Measurements from ENCODE around the gene RGS6. TPM values are rescaled to one million over a fixed set of nuclear protein-coding genes. Genes with fewer than 3 reads are reported as not detected.

Gene RGS6
- total RNA-seq, 1 donor from 2014 or later: 4.9 TPM

DNA sequence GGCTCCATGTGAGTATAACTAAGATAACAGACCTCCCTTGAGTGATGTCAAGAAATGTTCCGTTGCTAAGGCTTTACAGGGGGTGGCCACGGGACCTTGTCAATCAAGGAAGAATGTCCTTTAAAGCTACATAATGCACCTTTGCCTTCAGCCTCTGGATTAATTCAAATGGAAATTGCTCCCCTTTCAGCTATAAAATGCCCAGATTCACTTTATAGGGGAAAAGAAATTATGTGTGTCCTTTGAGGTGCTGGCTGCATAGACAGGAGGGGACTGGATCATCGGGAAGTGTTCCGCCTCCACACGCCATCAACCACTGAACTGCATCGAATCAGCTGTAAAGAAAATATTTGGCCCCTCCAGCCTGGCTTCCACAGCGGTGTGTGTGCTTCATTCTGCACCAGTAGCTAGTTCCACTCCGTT is 546.3 kb downstream of the RGS6 start:
- FAIRE-seq (no peak), DNase-seq (ENCODE audit: low spot score in 2 of 2) (no peak)

DNA sequence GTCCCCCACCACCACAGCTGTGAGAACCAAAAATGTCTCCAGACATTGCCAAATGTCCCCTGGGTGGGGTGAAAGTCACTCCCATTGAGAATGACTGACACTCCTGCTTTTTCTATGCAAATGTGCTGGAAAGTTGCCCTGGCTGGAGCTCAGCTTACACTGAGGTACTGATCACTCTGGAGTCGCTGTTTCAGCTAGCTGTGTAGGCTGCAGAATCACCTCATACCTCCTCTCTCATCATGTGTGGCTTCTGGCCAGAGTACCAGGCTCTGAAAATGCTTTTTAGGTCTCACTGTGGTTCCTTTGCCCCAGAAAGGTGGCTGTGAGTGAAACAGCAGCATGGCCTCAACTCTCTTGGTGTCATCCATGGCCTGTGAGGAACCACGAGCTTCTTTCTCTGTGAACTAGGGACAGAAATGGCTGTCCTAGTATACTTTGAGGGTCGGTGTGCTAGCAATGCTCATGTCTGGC is 547.3 kb downstream of the RGS6 start:
- no peak for DNase-seq (ENCODE audit: low spot score in 2 of 2)
- no peak for FAIRE-seq

DNA sequence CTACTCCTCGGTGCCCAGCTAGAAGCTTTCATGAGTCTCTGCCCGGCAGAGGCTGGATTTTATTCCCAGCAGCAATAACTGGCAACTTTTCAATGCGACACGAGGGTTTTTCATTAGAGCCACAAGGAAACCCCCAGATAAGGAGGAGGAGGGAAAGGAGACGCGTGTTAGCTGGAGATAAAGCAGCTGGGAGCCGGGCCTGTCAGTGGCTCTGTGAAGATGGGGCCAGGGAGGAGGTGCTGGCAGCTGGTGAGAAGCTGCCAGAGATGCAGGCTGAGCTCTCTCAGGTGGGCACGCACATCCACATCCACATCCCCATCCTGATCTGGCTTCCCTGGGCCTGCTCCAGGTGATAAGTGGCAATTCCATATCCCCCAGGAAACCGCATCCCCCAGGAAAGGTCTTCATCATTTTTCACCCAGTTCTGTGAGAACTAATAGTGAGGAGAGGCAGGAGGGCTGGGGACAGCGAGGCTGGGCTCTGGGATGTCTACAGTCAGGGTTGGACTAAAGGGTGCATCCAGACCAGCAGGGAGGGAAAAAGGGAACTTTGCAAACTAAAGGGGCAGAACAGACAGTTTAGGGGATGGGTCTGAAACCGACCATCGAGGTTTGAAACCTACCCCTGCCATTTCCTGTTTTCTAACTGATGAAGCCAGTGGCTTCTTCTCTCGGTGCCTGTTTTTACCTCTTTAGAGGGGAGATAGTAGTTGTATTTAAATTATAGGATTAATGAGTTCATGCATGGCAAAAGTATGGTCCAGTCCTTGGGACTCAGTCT is 548.4 kb downstream of the RGS6 start:
- no peak for DNase-seq (ENCODE audit: low spot score in 2 of 2)
- no peak for FAIRE-seq

DNA sequence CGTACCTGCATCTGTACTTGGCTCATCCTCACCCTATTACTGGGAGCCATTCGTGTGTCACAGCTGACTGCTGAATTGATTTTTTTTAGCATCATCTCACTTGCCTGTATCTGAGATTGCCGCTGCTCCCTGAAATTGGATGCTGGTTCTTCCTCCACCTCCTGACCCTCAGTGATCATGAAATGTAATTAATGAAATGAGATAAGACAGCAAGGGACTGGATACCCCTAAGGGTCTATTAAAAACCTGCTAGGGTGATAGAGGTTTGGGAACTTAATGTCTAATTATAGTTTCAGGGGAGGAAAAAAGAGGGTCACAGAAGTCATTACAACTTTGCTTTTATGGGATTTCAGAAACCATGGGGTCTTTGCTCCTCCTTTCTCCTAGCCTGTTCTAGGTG is 551.1 kb downstream of the RGS6 start:
- FAIRE-seq (no peak), DNase-seq (ENCODE audit: low spot score in 2 of 2) (no peak)

DNA sequence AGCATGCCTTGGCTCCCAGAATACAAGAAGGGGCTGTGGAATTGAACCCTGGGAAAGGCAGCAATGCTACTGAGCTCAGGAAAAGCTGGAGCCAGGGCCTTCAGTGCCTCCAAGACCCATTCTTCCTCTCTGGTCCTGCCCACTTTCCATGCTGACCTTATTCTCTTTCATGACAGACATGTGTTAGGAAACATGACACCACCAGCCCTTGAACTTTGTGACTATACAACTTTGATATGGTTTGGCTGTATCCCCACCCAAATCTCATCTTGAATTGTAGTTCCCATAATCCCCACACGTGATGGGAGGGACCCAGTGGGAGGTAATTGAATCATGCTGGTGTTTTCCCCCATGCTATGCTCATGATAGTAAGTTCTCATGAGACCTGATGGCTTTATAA is 553.5 kb downstream of the RGS6 start:
- DNase-seq (ENCODE audit: low spot score in 2 of 2) (no peak), FAIRE-seq (no peak)

DNA sequence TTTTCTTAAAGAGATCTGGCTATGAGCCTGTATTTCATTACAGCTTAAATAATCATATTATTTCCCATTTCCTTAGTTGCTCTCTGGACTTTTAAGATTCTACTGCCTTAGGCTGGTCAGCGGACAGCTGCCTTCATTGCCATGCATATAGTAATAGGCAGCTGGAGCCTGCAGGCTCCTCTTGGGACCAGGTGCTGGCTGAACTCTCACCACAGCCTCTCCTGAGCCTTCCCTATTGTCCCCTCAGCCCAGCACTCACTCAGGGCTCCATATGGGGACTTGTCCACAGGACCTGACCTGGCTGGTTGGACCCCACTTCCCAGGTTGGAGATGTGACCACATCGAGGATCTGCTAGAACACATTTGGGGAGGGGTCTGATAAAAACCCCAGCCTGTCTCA is 556.3 kb downstream of the RGS6 start:
- FAIRE-seq: no peak
- no peak for DNase-seq (ENCODE audit: low spot score in 2 of 2)

DNA sequence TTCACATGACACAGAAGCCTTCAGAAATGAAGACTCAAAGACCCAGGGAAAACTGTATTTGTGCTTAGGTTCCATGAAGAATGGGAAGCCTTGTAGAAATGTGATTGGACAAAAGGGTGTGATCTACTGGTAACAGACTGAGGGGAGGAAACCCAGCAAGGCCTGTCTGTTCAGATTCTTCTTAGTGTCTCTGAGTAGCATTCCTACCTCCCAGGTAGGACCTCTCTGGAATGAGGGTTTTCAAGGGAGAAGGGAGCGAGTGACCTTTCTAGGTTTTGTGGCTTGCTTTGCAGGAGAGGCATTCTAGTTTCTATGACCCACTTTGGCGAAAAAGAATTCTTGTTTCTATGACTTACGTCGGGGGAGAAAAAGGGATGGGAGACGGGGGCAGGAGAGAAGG is 560.0 kb downstream of the RGS6 start:
- FAIRE-seq (no peak), DNase-seq (ENCODE audit: low spot score in 2 of 2) (no peak)

DNA sequence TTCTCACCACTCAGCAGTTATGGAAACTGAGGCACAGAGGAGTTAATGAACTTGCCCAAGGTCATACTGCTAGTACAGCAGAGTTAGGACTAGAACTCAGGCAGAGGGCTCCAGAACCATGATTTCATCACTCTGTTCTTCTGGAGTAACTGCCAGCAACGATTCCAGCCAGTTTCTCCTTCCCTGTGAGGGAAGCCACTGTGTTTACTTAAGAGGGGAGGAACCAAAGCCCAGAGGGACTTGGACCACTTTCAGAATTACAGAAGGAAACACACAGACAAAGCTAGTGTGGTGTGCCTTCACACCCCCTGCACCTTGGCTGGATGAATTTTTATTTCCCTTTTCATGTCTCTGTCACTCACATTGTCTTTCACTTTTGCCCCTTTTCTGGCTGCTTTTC is 563.4 kb downstream of the RGS6 start:
- FAIRE-seq: no peak
- no peak for DNase-seq (ENCODE audit: low spot score in 2 of 2)

DNA sequence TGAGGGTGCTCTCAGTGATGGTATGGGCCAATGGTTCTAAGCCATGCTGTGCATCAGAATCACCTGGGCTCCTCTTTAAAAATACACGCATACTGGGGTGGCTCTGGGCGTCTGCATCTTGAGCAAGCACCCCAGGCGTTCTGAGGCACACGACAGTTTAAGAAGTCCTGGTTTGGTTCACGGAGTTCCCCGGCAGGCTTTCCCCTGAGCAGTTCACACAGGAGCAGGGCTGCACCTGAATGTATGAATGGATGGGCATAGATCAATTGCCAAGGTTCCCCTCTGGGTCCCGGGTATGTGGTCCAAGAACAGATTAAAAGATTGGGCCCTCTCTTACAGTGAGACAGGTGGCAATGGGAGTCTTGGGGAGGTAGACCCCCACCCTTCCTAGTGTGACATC is 566.4 kb downstream of the RGS6 start:
- DNase-seq (ENCODE audit: low spot score in 2 of 2) (no peak), FAIRE-seq (no peak)

DNA sequence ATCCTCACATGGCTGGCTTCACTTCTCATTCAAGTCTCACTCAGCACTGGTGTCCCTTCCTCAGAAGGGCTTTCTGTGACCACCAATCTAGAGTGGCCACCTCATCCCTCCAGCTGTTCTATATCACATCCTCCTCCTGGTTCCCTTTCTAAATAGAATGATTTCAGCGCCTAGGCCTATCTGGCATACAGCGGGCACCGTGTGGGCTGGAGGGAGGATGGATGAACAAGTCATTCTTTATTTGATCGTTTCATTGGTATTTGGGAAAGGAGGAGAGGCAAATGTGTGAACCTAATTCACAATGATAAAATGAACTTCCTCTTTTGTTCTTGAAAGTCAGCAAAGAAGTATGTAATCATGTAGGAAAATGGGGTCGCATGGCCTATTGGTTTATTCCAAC is 567.5 kb downstream of the RGS6 start:
- DNase-seq (ENCODE audit: low spot score in 2 of 2) (no peak), FAIRE-seq (no peak)

DNA sequence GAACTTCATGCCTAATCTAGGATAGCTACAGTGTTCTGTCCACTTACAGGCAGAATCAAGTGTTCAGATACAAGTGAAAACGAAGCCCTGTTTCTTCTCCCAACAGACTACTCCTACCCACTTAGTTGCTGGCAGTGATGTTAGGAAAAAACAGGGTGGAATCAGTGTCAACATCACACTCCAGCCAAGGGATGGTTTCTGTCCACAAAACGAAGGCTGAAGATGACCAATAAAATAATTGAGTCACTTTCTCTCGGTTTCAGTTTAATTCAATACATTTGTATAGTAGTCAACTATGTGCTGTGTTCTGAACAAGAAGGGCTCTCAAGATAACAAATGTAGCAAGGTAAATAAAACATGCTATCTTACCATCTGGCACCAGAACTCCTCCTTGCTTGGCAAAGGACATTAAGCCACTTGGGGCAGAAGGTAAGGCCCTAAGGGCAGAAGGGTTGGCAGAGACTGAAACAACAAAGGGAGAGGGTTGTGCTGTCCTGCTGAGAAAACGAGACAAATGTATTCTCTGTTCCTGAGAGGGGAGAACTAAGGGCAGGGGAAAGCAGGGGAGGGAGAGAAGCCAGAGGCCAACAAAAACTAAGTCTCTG is 568.1 kb downstream of the RGS6 start:
- FAIRE-seq (no peak), DNase-seq (ENCODE audit: low spot score in 2 of 2) (no peak)

DNA sequence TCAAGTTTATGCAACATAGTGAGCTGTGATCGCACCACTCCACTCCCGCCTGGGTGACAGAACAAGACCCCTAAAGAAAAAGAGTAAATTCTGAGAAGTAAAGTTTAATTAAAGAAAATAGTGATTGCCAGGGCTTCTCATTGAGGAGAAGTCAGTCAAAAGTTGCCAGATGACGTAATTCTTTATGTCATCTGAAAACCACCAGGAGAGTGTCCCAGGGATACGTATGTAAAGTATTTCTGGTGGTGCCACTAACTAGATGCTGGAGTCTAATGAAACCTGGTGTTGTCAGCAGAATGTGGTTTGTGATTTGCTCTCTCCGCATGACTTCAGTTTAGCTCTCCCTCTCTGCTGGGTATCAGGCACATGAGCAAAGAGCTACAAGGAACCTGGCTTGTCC is 569.2 kb downstream of the RGS6 start:
- no peak for DNase-seq (ENCODE audit: low spot score in 2 of 2)
- no peak for FAIRE-seq

DNA sequence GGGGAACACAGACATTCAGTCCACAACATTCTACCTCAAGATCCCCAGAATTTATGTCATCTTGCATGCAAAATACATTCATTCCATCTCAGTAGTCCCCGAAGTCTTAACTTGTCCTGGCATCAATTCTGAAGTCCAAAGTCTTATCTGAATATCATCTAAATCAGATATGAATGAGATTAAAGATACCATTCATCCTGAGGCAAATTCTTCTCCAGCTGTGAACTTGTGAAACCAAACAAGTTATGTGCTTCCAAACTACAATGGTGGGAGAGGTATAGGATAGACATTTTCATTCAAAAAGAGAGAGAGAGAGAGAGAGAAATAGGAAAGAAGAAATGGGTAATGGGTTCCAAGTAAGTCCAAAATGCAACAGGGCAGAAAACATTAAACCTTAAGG is 571.0 kb downstream of the RGS6 start:
- DNase-seq (ENCODE audit: low spot score in 2 of 2): no peak
- FAIRE-seq: no peak

DNA sequence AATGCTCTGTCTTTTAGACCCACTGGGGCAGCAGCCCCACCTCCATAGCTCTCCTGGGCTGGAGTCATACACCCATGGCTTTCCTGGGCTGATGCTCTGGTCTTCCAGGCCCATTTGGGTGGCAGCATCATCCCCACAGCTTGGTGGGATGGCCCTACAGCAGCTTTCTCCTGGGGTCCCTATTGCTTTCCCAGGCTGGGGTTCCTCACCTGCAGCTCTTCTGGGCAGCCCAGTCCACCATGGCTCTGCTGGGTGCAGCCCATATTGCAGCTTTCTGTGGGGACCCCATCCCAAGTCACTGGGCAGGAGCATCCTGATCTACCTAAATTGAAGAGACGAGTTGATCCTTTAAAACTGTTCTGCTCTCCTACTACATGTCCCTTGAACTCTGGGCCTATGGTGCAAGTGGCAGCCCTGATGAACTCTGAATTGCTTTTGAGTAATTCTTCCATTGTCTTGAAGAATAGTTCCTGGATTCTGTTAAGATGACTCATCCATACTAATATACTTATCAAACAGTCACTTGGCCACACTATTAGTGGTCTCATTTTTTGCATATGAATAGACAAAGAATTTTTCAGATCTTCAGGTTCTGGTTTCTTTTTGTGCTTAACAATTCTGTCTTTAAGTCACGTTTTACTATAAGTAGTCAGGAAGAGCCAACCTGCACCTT is 571.6 kb downstream of the RGS6 start:
- DNase-seq (ENCODE audit: low spot score in 2 of 2): no peak

DNA sequence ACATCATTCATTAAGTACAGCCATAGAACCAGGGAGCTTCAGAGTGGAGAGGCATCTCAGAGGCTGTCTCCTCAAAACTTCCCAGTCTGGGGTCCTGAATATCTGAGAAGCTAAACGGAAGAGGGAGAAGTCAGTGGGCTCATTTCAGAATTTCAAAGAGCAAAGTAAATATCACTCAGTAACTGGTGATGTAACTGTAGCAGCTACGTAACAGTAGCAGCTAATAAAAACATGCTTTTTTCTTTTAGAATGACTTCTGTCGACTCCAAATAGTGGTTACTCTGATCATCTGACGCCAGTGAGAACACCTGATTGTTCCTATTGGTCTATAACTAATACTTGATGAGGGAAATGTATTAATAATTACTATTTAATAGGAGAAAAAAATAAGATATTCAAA is 578.3 kb downstream of the RGS6 start:
- no peak for DNase-seq (ENCODE audit: low spot score in 2 of 2)
- FAIRE-seq: no peak

More for the DNA sequence above, 571.6 kb downstream of the RGS6 start:
- FAIRE-seq: no peak

DNA sequence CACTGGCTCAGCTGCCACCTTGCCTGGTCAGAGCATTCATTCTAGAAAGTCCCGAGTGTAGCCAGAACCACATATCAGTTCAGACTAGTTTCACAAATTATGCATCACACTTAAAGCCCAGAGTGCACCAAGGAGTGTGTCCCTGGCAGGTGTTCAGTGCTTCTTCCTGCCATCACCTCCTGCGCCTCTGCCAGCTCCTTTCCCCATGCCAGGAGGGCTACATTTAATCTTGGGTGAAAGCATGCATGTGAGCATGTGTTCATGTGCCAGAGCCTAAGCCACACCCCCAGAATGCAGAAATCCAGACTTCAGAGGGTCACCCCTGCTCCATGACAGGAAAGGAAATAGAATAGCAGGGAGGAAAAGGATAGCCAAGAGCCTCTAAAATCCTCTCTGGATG is 580.1 kb downstream of the RGS6 start:
- no peak for DNase-seq (ENCODE audit: low spot score in 2 of 2)
- no peak for FAIRE-seq

DNA sequence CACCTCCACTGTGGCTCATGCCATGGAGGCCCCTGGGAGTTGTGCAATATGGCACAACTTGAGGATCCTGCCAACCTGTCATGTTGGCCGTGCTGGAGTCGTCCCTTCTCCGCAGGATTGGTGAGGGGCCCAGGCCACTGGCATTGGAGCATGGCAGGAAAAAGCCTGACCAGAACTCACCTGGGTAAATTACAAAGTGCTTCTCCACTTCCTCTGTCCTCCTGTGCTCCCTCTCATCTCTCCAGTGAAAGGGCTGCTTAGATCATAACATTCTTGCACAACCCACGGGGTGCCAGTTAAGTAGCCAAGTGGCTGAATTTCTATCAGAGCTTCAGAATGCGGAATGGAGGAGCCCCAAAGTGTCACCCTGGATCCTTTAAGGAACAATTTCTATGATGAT is 580.7 kb downstream of the RGS6 start:
- DNase-seq (ENCODE audit: low spot score in 2 of 2) (no peak), FAIRE-seq (no peak)

DNA sequence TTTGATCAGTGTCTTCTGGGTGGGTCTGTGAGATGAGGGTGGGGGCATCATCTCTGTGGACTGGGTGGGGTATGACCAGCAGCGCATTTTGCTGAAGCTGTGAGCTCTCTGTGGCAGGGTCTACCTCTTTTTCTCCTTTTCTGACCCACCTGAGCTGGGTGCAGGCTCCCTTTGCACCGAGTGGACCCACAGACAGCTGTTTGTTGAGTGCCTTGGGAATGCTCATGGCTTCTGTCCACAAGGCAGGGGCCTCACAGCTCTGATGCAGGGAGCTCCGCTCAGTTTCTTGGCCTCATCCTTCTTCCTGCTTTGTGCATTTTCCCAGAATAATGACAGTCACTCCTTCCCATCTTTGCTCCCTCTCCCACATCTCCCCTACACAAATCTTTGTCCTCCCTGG is 581.1 kb downstream of the RGS6 start:
- DNase-seq (ENCODE audit: low spot score in 2 of 2): no peak
- FAIRE-seq: no peak

DNA sequence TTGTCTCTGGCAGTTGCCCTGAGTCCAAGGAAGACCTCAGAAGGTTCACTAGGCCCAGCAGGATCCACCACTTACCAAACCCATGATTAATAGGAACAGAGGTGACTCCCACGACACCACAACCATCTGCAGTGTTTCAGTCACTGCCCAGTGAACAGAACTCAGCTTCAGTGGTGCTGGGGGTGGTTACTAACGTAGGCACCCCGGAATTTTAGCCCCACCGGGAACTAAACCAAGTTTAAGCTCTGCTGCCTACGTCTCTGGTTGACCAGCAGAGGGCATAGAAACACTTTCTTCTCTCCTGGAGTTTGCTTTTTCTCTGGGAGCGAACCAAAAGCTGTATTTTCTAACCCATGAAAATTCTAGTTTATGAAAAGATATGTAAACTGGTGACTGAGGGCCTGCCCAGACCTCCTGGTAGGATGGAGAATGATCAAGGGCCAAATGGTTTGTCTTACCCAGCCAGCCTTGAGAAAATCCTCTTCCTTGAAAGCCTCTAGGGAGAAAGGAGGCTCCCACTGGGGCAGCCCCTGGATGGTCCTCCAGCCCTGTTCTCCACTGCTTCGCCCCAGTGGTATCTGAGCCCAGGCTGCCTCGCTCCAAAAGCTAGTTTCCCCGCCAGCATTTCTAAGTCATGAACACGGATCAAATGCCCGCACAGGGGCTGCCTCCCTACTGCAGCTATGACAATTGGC is 581.9 kb downstream of the RGS6 start:
- FAIRE-seq (no peak), DNase-seq (ENCODE audit: low spot score in 2 of 2) (peak in 1 of 2 donors; percentile 20)

DNA sequence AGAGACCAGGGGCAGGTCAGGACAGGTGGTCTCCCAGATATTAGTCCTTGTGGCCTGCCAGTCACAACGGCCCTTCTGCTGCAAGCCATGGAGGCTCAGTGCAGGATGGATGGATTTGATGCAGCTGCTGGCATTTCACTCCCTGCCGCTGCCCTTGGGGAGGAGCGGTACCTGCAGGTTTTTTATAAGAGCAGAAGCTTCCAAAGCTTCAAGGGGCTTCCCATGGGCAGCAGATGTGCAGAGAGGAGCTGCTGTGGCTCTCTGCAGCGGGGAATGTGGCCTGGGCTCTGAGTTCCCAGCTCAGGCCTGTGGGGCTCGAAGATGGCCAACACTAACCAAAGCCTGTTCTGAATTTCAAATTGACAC is 582.4 kb downstream of the RGS6 start:
- FAIRE-seq: no peak
- DNase-seq (ENCODE audit: low spot score in 2 of 2): no peak
